Skeletal muscle tissue (tissue), 4 donors: Measurements from ENCODE around the gene VSTM4. TPM values are rescaled to one million over a fixed set of nuclear protein-coding genes. Genes with fewer than 3 reads are reported as not detected.

Experiments
- H3K27ac ChIP-seq: one replicate; pipeline ENCODE4 v1.7.0; 2013; ENCODE audit warnings: mild to moderate bottlenecking, low read depth, low read length, inconsistent platforms
- H3K27me3 ChIP-seq, 3 donors: one replicate each; pipeline ENCODE4 v1.7.0; 2013; ENCODE audit warnings: low read length in 3 of 3; ENCODE audit not compliant: control insufficient read depth in 3 of 3, insufficient read depth in 3 of 3
- H3K36me3 ChIP-seq, 3 donors: one replicate each; pipeline ENCODE4 v1.7.0; 2013; ENCODE audit warnings: low read length in 3 of 3; ENCODE audit not compliant: control insufficient read depth in 3 of 3, insufficient read depth in 3 of 3
- H3K4me1 ChIP-seq, 3 donors: one replicate each; pipeline ENCODE4 v1.7.0; 2013; ENCODE audit warnings: low read length in 3 of 3, mild to moderate bottlenecking in 3 of 3; ENCODE audit not compliant: control insufficient read depth in 3 of 3, insufficient read depth in 3 of 3
- H3K4me3 ChIP-seq, 3 donors: one replicate each; pipeline ENCODE4 v1.7.0; 2013; ENCODE audit warnings: low read length in 3 of 3
- H3K9ac ChIP-seq, 3 donors: one replicate each; pipeline ENCODE4 v1.7.0; 2013; ENCODE audit warnings: low read length in 3 of 3, mild to moderate bottlenecking in 3 of 3, moderate library complexity in 2 of 3, low read depth in 1 of 3
- H3K9me3 ChIP-seq, 3 donors: one replicate each; pipeline ENCODE4 v1.7.0; 2013; ENCODE audit warnings: low read length in 3 of 3; ENCODE audit not compliant: control insufficient read depth in 3 of 3
- total RNA-seq: library from RNA; depleted of rRNA; stranded (reverse); fragments of >200 nt; gene quantifications from one replicate; pipeline ENCODE4 v1.2.3, GENCODE V29; 2014
- donor health status: Osteomylitis.

Gene VSTM4
- total RNA-seq, 1 donor from 2014 or later: 40.7 TPM

- Histone ChIP-seq H3K9me3 (no peaks in the 10 kb centered on the region), H3K4me3 (no peak overlapping the region), H3K27me3 (no peaks in the 10 kb centered on the region), H3K36me3 (no peaks in the 10 kb centered on the region), H3K4me1 (peaks cover 12 to 25% (median 13%) of the 10 kb centered on the region in 3 donors), H3K9ac (no peak overlapping the region), H3K27ac (no peak overlapping the region)
These were observed 11.6 kb downstream of the VSTM4 start for GRCh38 chr10:49103761-49104160.

GRCh38 chr10:49099046-49099445 is 16.3 kb downstream of the VSTM4 start:
- peaks cover 3 to 8% (median 8%) of the 10 kb centered on the region in 3 donors for H3K4me1 ChIP-seq
- no peaks in the 10 kb centered on the region for H3K36me3 ChIP-seq

GRCh38 chr10:49096890-49097445 is 18.4 kb downstream of the VSTM4 start:
- H3K27ac ChIP-seq: no peak overlapping the region
- H3K4me1 ChIP-seq: peaks cover 4 to 8% (median 8%) of the 10 kb centered on the region in 3 donors
- no peak overlapping the region for H3K9ac ChIP-seq
- H3K27me3 ChIP-seq: no peaks in the 10 kb centered on the region
- no peaks in the 10 kb centered on the region for H3K36me3 ChIP-seq
- H3K9me3 ChIP-seq: no peaks in the 10 kb centered on the region
- no peak overlapping the region for H3K4me3 ChIP-seq

More at GRCh38 chr10:49099046-49099445, 16.3 kb downstream of the VSTM4 start:
- no peak overlapping the region for H3K4me3 ChIP-seq
- H3K9me3 ChIP-seq: no peaks in the 10 kb centered on the region
- H3K27me3 ChIP-seq: no peaks in the 10 kb centered on the region
- no peak overlapping the region for H3K9ac ChIP-seq
- H3K27ac ChIP-seq: no peak overlapping the region

GRCh38 chr10:49094646-49095045 is 20.7 kb downstream of the VSTM4 start:
- Histone ChIP-seq H3K4me3 (no peak overlapping the region), H3K27me3 (no peaks in the 10 kb centered on the region), H3K9me3 (no peaks in the 10 kb centered on the region), H3K4me1 (peaks cover 12 to 23% (median 19%) of the 10 kb centered on the region in 3 donors), H3K9ac (no peak overlapping the region), H3K27ac (no peak overlapping the region), H3K36me3 (no peaks in the 10 kb centered on the region)

- no peak overlapping the region for H3K27ac ChIP-seq
- no peak overlapping the region for H3K9ac ChIP-seq
- H3K36me3 ChIP-seq: no peaks in the 10 kb centered on the region
- H3K4me1 ChIP-seq: peaks cover 12 to 30% (median 25%) of the 10 kb centered on the region in 3 donors
- no peaks in the 10 kb centered on the region for H3K27me3 ChIP-seq
- no peak overlapping the region for H3K4me3 ChIP-seq
- H3K9me3 ChIP-seq: no peaks in the 10 kb centered on the region
These were observed 21.4 kb downstream of the VSTM4 start for GRCh38 chr10:49093922-49094321.

GRCh38 chr10:49092477-49092876 is 22.8 kb downstream of the VSTM4 start:
- H3K27ac ChIP-seq: no peak overlapping the region
- H3K4me3 ChIP-seq: no peak overlapping the region
- no peaks in the 10 kb centered on the region for H3K27me3 ChIP-seq
- H3K4me1 ChIP-seq: peaks cover 12 to 33% (median 25%) of the 10 kb centered on the region in 3 donors
- H3K9ac ChIP-seq: no peak overlapping the region
- no peaks in the 10 kb centered on the region for H3K9me3 ChIP-seq
- H3K36me3 ChIP-seq: no peaks in the 10 kb centered on the region

GRCh38 chr10:49091450-49092210 is 23.7 kb downstream of the VSTM4 start:
- Histone ChIP-seq H3K36me3 (no peaks in the 10 kb centered on the region), H3K9ac (no peak overlapping the region), H3K27me3 (no peaks in the 10 kb centered on the region), H3K27ac (no peak overlapping the region), H3K9me3 (no peaks in the 10 kb centered on the region), H3K4me3 (no peak overlapping the region), H3K4me1 (peaks cover 12 to 30% (median 23%) of the 10 kb centered on the region in 3 donors)

- Histone ChIP-seq H3K4me1 (peaks cover 12 to 30% (median 23%) of the 10 kb centered on the region in 3 donors), H3K36me3 (no peaks in the 10 kb centered on the region), H3K27ac (no peak overlapping the region), H3K27me3 (no peaks in the 10 kb centered on the region), H3K9me3 (peaks cover 0 to 3% (median 0%) of the 10 kb centered on the region in 3 donors), H3K4me3 (no peak overlapping the region), H3K9ac (no peak overlapping the region)
These were observed 24.5 kb downstream of the VSTM4 start for GRCh38 chr10:49090696-49091380.

GRCh38 chr10:49090189-49090575 is 25.1 kb downstream of the VSTM4 start:
- peaks cover 0 to 3% (median 0%) of the 10 kb centered on the region in 3 donors for H3K9me3 ChIP-seq
- no peaks in the 10 kb centered on the region for H3K27me3 ChIP-seq
- H3K4me1 ChIP-seq: peaks cover 11 to 28% (median 19%) of the 10 kb centered on the region in 3 donors
- no peak overlapping the region for H3K4me3 ChIP-seq
- H3K36me3 ChIP-seq: no peaks in the 10 kb centered on the region
- no peak overlapping the region for H3K9ac ChIP-seq
- peak overlapping the region; percentile 19 for H3K27ac ChIP-seq
